OCI-LY7 (cell line): ENCODE results near the gene ELP4. TPM values are rescaled to one million over a fixed set of nuclear protein-coding genes. Genes with fewer than 3 reads are reported as not detected.

Experiments
- BruUV-seq: library from RNA; stranded (reverse); fragments of 400-500 nt; replicated peaks from 2 replicates; lab custom pipeline; 2021; lab: Mats Ljungman, UMichigan
- CTCF ChIA-PET: fragments of 300-600 bp; sonication (Branson Sonifier 250); formaldehyde crosslinking; loops from one replicate; lab custom pipeline; 2022; ENCODE audit warnings: antibody characterized with exemption; ENCODE audit not compliant: unreplicated experiment; lab: Charles Lee
- POLR2A ChIA-PET: fragments of 300-600 bp; sonication (Branson Sonifier 250); formaldehyde crosslinking; loops from one replicate; lab custom pipeline; 2022; ENCODE audit warnings: antibody characterized with exemption; lab: Charles Lee
- DNase-seq: peaks from one replicate; pipeline ENCODE4 v3.0.0-alpha.2; 2015; ENCODE audit warnings: low spot score
- H2AFZ ChIP-seq: fragments of 200-600 bp; sonication (generic), shearing (Covaris generic); 2 replicates; pipeline ENCODE4 v1.6.1; 2014; ENCODE audit warnings: mild to moderate bottlenecking, antibody characterized with exemption, low read length, moderate library complexity
- H3K27ac ChIP-seq: fragments of 200-600 bp; sonication (generic); 2 replicates; pipeline ENCODE4 v1.5.1; 2014; ENCODE audit warnings: mixed run types, low read depth, mild to moderate bottlenecking, moderate library complexity, low read length, inconsistent platforms; ENCODE audit not compliant: poor library complexity, severe bottlenecking
- H3K36me3 ChIP-seq: fragments of 200-600 bp; sonication (generic); 2 replicates; pipeline ENCODE4 v1.6.1; 2014; ENCODE audit warnings: mild to moderate bottlenecking, antibody characterized with exemption, low read length, moderate library complexity, mixed read lengths; ENCODE audit not compliant: insufficient read depth
- H3K4me1 ChIP-seq: fragments of 200-600 bp; sonication (generic); 2 replicates; pipeline ENCODE4 v1.5.1; 2014; ENCODE audit warnings: mild to moderate bottlenecking, low read length; ENCODE audit not compliant: insufficient read depth, poor library complexity, severe bottlenecking
- H3K4me2 ChIP-seq: fragments of 200-600 bp; sonication (generic); 2 replicates; pipeline ENCODE4 v1.6.1; 2014; ENCODE audit warnings: mild to moderate bottlenecking, low read length
- H3K4me3 ChIP-seq: fragments of 200-600 bp; sonication (generic); 2 replicates; pipeline ENCODE4 v1.5.1; 2014; ENCODE audit warnings: mild to moderate bottlenecking, low read depth, low read length; ENCODE audit not compliant: poor library complexity, severe bottlenecking
- H3K79me2 ChIP-seq: fragments of 200-600 bp; sonication (generic); 2 replicates; pipeline ENCODE4 v1.6.1; 2016; ENCODE audit warnings: low read depth, mild to moderate bottlenecking, low read length, moderate library complexity, mixed read lengths; ENCODE audit not compliant: insufficient read depth
- H3K9me2 ChIP-seq: fragments of 200-600 bp; sonication (generic); 2 replicates; pipeline ENCODE4 v1.6.1; 2016; ENCODE audit warnings: mild to moderate bottlenecking, low read length, mixed read lengths; ENCODE audit not compliant: insufficient read depth
- H3K9me3 ChIP-seq: fragments of 200-600 bp; sonication (generic); 2 replicates; pipeline ENCODE4 v1.6.1; 2014; ENCODE audit warnings: mild to moderate bottlenecking, mixed run types, low read length, mixed read lengths
- H4K20me1 ChIP-seq: fragments of 200-600 bp; sonication (generic); 2 replicates; pipeline ENCODE4 v1.6.1; 2014; ENCODE audit warnings: mild to moderate bottlenecking, antibody characterized with exemption, low read length, moderate library complexity, mixed read lengths; ENCODE audit not compliant: insufficient read depth
- EZH2phosphoT487 ChIP-seq: fragments of 200-600 bp; sonication (generic); IDR thresholded peaks from 2 replicates; pipeline ENCODE4 v1.6.1; 2018; ENCODE audit warnings: low read depth, borderline replicate concordance, mild to moderate bottlenecking, mixed run types, antibody characterized with exemption, low read length, moderate library complexity, mixed read lengths
- intact Hi-C: fragments of 100-400 bp; cut with micrococcal nuclease; formaldehyde crosslinking; loops from one replicate; pipeline ENCODE4 v1.10.0; 2022; ENCODE audit not compliant: unreplicated experiment
- total RNA-seq, 2 experiments: library from RNA; depleted of rRNA in 1 of 2; stranded (reverse); fragments of >200 nt in 1 of 2; shearing (Covaris generic) in 1 of 2; gene quantifications; 2 replicates each; pipeline ENCODE4 v1.2.3, GENCODE V29; 2014 to 2022
- TF ChIP-seq, protein P1 (sequence below): fragments of 200-600 bp; sonication (generic); conservative IDR thresholded peaks from 2 replicates; pipeline ENCODE4 v1.5.1; 2014; ENCODE audit warnings: mild to moderate bottlenecking, antibody characterized with exemption, low read length, moderate library complexity, mixed read lengths

Gene ELP4
- total RNA-seq, 2 experiments from 2014 or later, result 27.6 to 32.7 TPM

DNA sequence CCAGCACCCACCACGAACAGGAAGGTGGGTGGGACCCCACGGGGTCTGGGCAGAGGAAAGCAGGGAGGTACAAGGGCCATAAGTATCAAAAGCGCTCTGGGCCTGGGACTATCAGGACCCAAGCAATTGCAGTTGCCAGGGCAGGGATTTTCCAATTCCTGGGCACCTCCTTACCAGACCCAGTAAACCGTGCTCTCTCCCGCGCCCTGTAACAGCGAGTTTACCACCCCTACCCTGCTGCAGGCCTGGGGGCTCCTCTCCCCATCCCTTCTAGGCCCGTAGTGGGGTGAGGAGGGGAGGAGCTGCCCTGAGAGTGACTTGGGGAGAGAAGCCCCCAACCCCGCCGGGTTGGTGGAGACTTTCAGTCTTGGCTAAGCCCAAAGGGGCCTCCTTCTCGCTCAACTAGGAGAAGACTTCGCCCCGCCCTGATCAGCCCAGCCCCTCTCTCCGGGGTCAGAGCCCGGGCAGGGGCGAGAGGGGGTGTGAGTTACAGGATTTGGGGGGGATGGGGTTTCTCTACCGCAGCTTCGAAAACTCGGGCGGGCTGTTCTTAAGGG, 296.1 kb downstream of the ELP4 start:
- H2AFZ ChIP-seq, result no peak overlapping the region
- no peaks in the 10 kb centered on the region for H3K9me3 ChIP-seq
- no peaks in the 10 kb centered on the region for H3K36me3 ChIP-seq
- H3K4me2 ChIP-seq, result no peak overlapping the region
- no peak overlapping the region for H3K4me3 ChIP-seq
- TF ChIP-seq EZH2phosphoT487, result no peak
- TF ChIP-seq, protein P1, sequence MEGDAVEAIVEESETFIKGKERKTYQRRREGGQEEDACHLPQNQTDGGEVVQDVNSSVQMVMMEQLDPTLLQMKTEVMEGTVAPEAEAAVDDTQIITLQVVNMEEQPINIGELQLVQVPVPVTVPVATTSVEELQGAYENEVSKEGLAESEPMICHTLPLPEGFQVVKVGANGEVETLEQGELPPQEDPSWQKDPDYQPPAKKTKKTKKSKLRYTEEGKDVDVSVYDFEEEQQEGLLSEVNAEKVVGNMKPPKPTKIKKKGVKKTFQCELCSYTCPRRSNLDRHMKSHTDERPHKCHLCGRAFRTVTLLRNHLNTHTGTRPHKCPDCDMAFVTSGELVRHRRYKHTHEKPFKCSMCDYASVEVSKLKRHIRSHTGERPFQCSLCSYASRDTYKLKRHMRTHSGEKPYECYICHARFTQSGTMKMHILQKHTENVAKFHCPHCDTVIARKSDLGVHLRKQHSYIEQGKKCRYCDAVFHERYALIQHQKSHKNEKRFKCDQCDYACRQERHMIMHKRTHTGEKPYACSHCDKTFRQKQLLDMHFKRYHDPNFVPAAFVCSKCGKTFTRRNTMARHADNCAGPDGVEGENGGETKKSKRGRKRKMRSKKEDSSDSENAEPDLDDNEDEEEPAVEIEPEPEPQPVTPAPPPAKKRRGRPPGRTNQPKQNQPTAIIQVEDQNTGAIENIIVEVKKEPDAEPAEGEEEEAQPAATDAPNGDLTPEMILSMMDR, result no peak
- ChIA-PET POLR2A (no interaction called here), CTCF (no interaction called here)
- no peaks in the 10 kb centered on the region for H3K4me1 ChIP-seq
- no peak for DNase-seq
- no TSS peak for BruUV-seq
- no peaks in the 10 kb centered on the region for H3K9me2 ChIP-seq
- intact Hi-C loops, result no loop called here
- no peaks in the 10 kb centered on the region for H3K79me2 ChIP-seq
- H4K20me1 ChIP-seq, result no peaks in the 10 kb centered on the region
- no peak overlapping the region for H3K27ac ChIP-seq

DNA sequence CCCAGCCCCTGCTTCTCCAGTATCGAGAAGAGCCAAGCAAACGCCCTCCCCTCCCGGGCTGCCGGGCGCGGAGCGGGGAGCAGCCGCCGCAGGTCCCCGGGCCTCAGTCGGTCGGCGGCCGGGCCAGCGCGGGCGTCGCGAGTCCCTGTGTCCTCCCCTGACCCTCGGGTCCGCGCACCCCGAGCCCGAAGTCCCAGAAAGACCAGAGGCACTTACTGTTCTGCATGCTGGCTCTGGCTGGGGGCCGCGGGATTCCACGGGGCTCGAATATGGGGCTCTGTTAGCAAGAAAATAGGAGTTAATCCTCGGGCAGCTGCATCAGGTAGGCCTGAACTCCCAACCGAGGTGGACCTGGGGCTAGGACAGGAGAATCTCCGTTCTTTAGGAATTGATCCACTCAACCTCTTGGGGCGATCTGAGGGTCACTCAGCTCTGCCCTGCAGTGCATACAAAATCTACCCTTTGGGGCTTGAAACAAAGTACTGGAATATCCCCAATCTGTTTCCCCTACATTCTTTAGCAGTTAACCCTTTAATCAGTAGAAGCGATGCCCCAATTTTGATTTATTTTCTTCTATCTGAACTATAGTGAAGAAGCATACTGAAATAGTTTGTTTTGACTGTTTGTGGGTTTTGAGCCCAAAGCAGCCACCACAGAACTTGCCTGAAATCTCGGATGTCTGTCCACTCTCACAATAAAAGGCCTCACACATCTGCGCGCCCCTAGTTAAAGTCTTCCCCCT, 296.8 kb downstream of the ELP4 start:
- no peaks in the 10 kb centered on the region for H3K9me3 ChIP-seq
- H3K4me1 ChIP-seq, result no peaks in the 10 kb centered on the region
- ChIA-PET CTCF (no interaction called here), POLR2A (no interaction called here)
- H3K4me3 ChIP-seq, result no peak overlapping the region
- BruUV-seq, result no TSS peak
- H3K9me2 ChIP-seq, result no peaks in the 10 kb centered on the region
- H3K27ac ChIP-seq, result no peak overlapping the region
- H3K79me2 ChIP-seq, result no peaks in the 10 kb centered on the region
- intact Hi-C loops, result no loop called here
- H4K20me1 ChIP-seq, result no peaks in the 10 kb centered on the region
- no peak for DNase-seq
- no peak overlapping the region for H2AFZ ChIP-seq
- TF ChIP-seq, protein P1, result no peak
- no peak for TF ChIP-seq EZH2phosphoT487
- no peaks in the 10 kb centered on the region for H3K36me3 ChIP-seq
- H3K4me2 ChIP-seq, result no peak overlapping the region
